ENCODE results near the gene LRFN2.

Gene LRFN2

DNA sequence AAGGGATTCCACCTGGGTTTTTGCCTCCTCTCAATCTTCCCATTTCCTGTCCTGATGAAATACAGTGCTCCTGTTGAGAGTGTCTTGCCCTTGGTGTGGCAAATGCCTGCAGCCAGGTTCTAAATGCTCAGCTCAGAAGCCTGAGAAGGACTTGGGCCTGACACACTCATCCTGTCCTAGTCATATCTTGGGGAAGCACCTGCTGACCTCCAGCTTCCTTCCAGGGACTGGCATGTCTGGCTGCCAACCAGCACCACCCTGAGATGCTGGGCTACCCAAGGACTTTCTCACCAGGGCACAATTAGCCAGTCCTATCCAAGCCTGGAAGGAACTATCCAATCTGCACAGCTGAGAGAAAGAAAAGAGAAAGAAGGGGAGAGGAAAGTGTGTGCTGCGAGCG, 43.4 kb downstream of the LRFN2 start:
- DNase-seq (ENCODE audit: low spot score) = no peak

DNA sequence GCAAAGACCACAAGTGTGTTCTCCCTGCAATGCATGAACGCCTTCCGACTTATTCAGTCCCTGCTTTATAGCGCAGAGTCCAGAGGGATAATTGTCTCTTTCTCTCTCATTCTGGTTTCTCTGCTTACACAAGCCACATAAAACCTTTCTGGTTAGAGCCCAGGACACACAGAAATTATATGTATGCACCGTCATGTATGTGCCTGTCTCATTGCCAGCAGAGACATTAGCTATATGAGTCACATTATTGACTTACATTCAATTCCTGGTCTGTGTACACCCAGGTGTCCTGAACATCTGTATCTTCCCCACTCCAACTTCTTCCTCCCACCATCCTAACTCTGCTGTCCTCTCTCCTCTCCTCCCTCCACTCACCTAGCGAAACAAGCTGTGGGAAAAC, 44.0 kb downstream of the LRFN2 start:
- DNase-seq (ENCODE audit: low spot score) = no peak

DNA sequence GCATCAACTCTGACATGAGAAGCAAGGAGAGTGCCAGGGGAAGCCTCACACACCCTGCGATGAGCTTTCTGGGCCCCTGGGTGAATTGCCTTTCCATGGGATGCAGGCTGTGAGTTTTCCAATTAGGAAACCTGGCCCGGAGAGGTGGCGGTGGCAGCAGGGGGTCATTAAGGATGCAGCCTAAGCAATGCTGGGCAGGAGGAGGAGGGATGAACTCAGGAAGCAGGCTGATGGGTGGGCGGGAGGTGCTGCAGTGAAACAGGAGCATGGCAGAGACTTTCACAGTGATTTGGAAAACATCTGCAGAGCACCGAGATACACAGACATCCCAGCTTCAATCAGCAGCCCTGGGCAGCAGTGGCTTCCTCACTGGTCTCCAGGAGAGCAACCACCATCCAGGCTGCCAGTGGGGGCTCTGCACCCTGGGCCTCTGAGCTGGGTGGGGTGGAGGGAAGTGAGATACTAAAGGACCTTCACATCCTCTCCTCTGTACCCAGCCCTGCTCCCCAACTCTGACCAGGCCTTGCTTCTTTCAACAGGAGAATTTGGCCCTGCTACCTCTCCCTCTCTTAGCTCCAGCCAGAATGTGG, 44.9 kb downstream of the LRFN2 start:
- DNase-seq (ENCODE audit: low spot score) = no peak

DNA sequence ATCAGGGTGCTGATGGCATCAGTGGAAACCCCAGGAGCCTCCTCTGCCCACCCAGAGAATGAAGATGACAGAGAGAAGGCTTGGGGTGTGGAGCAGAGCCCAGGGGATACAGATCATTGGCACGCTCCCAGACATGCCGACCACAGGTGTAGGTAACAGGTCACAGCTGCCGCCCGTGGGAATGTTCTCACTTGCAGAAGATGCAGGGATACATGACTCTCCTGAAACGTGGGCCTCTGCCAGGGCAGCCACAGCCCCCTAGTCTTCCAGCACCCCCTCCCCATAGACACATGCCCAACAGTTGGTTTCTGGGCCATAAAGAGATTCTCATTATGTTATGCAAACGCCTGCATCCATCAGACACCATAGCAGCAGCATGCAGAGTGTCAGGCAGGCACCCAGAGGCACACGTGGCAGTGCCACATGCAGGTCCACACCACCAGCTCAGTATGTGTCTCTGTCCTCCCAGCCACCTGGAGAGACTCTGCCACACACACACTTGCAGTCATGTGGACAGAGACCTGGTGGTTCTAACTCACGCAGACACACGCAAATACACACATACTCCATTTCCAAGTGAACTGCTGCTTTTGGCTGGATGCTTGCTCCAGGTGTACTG, 45.5 kb downstream of the LRFN2 start:
- no peak for DNase-seq (ENCODE audit: low spot score)

DNA sequence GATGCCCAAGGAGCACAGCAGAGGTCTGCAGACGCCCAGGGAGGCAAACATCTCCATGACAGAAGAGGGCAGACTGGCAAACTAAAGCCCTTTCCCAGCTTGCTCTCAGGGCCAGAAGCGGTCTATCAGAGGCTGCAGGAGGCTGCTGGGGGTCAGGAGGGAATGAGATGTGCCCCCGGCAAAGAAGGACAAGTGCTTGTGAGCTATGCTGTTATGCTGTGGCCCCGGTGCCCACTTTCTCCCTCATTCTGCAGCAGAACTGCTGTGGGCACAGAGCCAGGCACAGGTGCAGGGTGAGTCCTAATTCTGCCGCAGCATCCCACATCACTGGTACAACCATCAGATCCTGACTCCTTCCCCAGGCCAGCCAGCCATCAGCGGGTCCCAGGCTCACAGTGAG, 46.4 kb downstream of the LRFN2 start:
- DNase-seq (ENCODE audit: low spot score) = no peak

DNA sequence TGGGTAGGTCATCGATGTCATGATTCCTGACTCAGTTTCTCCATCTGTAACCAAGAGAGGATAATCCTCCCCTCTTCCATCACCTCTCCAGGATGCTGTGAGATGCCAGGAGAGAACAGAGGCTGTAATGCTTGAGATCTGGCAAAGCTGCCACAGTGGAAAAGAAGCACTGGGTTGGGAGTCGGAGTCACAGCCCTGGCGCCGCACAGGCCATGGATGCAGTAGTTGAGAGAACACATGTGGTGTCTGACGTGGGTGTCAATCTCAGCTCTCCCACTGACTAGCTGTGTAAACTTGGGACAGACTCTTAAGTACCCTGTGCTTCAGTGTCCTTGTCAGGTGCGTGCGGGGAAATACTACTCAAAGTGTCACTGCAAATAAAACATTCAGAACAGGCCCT, 47.3 kb downstream of the LRFN2 start:
- DNase-seq (ENCODE audit: low spot score) = no peak

DNA sequence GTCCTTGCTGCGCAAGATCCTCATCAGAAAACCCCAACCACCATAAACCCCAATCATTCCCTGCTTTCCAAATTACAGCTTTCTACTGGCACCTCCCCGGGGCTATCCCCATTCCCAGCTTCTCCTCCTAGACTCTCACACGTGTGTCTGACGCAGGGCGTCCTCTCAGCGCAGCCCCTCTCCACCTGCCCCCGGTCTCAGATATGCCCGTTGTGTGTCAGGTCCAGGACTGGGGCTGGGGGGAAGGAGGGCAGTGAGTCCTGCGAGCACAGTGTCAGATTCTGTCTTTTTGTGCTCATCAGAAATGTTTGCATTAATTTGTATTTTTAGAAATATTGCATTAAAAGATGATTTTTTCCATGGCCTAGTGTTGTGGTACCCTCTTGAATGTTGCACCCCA, 48.6 kb downstream of the LRFN2 start:
- DNase-seq (ENCODE audit: low spot score) = no peak

DNA sequence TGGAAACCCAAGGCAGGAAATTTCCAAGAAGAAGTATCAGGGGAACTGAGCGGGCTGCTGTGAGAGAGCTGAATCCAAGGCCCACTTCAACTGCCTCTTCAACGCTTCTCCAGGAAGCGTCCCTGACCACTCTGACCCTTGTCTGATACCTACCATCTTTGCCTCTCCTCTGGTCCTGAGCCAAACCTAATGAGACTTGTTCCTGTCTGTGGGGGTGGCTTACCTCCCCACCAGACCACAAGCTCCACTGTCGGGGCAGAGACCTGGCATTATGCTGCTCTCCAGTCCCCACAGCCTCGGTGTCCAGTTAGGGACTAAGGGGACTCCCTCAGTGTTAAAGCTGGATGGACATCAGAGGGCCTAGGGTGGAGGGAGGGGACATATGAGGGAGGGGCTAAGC, 49.7 kb downstream of the LRFN2 start:
- DNase-seq (ENCODE audit: low spot score) = no peak

DNA sequence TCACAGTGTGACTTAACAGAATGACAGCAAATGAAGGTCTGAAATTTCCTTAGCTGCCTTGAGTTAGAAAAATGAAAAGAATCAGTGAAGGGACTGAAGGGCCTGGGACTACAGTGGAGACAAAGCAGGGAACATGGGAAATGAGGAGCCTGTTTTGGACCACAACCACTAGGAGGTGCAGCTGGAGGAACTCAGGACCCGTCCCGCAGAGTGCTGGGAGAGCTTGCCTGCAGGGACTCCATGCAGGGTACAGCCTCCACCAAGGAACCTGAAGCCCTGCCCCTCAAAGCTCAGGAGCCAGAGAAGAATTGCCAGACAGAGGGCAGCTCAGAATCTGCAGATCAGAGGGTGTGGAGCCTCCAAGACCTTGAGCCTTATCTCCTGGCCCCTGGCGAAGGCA, 50.7 kb downstream of the LRFN2 start:
- no peak for DNase-seq (ENCODE audit: low spot score)

DNA sequence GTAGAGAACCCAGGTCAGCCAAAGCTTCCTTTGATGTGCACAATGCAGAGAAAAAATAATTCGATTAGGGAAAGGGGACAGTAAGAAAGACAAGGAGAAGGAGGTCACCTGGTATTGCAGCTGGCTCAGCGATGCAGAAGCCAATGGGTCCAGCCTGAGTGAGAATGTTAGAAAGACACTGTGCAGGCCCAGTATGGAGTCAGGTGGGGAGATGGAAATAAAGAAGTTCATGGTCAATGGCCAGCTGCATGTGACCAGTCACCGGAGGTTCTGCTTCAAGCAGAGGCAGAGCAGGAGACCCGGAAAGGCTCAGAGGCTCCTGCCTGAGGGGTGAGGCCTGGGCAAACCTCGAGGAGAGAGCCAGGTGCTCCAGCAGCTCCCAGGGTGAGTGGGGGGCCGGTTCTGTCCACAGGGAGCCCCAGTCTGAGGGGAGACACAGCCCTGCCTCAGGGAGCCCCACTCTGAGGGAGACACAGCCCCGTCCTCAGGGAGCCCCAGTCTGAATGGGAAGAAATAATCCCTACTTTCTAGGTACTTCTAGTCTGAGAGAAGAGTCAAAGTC, 51.3 kb downstream of the LRFN2 start:
- DNase-seq (ENCODE audit: low spot score) = no peak

DNA sequence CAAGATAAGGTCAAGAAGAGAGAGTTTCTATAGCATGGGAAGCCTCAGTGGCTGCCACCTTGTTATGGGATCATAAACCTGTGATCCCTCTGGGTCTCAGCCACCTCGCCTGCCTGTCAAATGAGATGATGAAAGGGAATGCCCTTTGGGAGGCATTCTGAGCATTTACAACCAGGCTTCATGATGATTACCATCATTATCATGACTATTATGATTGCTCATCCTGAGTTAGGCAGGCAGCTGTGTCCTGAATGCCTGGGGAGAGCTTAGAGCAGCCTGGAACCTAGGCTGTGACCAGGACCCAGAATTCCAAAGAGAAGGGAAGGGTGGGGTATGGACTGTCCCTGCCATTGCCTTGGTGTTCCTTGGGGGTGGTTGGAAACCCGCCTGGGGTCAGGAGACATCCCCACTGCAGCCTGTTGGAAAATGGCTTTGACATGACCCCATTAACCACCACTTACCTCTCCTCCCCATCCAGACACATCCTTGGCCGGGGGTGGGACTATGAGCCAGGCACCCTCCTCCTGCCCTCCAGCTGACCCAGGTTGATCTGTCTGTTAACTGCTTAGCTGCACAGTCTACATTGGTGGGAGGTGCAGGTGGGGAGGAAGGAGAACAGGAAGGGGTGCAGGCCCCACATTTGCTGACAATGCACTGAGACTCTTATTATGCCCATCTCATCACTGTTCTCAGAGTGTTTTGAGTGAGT, 51.9 kb downstream of the LRFN2 start:
- DNase-seq (ENCODE audit: low spot score) = no peak

DNA sequence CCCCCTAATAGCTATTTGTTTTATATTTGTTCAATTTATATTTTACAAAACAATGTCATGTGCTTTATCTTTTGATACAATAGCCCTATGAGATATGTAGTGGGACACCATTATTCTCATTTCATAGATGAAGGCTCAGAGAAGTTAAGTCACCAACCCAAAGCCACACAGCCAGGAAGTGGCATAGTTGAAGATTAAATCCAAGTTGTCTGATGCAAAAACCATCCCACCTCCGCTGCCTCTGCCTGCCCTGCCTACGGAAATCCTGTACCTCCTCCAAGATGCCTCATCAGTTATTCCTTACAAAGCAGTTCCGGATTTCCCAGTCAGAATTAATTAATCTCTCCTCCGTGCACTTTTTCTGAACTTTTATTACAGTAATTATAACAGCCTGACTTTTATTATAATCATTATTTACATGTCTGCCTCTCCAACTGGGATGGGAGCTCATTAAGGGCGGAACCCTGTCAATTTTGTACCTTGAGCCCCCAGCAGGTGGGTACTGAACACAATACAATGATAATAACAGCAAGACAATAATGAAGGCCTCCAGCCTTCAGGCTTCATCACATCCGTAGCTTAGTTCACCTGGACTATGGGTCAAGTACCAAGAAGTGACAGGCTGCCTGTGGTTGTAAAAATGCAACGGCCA, 54.7 kb downstream of the LRFN2 start:
- DNase-seq (ENCODE audit: low spot score) = no peak

DNA sequence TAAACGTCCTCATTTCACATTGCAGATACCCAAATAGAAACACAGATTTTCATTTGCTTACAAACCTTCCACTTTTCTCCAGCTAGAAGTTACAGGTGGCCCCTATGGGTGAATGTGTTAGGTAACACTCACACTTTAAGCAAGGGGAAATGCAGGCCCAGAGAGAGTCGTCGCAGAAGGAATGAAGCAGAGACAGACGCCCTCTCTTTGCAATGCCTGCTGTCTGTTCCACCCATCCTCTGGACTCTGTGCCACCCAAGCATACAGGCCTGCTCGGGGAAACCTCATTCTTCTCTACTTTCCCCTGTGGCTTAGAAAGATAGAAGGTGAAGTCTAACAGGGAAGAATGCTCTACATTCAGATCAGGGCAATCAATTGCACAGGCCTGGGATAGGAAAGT, 57.2 kb downstream of the LRFN2 start:
- DNase-seq (ENCODE audit: low spot score) = no peak

DNA sequence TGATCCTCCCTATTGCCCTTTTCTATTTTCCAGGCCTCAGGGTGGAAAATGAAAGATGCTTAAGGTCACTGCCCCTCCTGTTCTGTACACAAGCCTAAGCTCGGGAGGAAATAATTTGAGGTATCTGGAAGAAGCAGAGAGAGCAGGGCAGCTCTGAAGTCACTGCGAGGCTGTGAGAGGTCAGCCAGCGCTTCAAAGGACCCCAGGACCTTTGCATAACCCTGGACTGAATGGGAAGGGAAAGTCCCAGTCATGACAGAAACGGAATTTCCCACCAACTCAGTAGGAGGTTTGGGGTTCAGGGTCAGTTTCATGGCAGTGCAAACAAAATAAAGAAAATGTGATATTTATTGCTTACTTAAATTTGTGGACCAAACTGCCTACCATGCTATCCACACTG, 58.1 kb downstream of the LRFN2 start:
- DNase-seq (ENCODE audit: low spot score) = no peak

DNA sequence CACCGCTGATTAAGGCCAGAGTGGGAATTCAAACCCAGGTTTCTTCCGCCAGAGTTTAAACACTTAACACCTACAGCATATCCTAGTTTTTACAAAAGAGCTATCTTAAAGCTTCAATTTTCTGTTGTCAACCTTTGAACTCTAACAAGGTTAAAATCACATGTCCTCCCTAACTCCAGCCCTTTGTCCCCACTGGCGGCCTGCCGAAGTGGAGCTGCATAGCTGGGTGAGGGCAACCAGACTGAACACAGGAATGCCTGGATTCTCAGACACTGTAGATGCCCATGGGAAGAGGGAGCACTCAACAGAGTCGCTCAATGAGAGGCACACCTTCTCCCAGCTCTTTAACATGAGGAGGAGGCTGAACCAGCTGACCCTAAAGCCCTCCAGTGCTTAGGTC, 59.1 kb downstream of the LRFN2 start:
- DNase-seq (ENCODE audit: low spot score) = no peak

DNA sequence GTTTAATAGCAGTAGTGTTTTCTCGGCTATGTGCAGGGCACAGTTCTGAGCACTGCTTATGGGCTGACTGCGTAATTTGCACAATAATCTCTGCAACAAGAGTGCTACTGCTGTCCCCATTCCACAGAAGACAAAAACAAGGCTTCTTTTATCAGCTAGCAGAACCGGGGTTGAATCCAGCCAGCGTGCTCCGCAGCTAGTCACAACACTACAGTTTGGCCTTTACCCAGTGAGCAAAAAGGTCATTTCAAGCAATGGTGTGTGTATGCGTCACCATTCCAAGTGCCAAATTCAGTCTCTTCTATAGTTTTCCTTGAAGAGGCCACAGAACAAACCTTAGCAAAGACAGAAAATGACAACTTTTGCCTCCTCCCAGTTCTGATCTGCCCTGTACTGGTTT, 61.1 kb downstream of the LRFN2 start:
- DNase-seq (ENCODE audit: low spot score) = no peak

DNA sequence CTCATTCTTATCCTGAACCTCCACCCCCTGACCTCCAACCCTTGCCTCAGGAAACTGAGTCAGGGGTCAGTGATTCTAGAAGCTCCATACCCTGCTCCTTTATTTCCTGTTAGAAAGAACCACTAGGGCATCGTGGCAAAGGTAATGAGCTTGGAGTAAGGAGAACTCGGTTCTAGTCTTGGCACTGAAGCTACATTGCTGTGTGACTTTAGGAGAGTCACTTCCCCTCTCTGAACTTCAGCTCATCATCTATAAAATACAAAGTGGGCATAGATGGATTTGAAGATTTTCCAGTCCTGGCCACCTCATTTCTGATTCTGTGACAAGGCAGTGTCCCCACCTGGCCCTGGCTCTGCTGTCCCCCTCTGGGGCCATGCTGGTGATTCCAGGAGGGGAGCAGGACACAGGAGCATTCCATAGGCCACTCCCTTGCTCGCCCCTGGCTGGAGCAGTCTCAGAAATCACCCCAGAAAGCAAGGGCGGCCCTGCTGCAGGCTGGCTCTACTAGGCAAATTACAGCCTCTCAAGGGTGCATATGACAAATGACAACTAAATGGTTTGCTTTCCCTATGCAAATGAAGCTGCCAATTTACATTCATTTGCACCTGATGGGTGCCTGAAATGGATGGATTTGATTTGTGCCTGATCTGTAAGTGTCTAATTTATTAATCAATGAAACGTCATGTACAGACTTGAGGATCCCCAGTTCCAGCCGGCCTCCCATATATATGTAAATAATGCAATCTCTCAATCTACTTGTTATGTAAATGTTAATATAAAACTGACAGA, 62.2 kb downstream of the LRFN2 start:
- DNase-seq (ENCODE audit: low spot score) = no peak

DNA sequence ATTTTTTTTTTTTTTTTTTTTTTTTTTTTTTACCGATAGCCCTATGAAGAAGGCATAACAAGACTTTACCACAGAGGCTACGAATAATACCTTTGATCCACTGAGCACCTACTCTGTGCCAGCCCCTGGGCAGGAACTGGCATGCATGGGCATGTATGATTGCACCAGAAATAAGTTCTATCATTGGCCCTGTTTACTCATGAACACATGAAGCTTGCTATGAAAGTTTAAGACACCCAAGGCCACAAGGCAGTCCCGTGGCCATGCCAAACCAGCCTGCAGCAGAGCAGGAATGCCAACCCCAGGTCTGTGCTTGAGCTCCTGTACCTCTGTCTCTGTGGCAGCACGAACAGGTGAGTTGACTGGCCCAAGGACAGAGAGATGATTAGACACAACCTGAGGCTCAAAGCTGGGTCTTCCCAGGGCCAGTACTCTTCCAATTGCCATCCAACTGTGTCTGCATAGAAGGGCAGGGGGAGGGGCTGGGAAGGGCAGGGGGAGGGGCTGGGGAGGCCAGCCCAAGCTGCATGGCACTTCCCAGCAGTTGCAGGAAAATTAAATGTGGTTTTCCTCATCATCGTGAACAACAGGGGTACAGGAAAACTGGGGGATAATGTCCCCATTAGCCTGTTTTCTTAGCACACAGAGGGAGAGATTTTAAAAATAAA, 63.5 kb downstream of the LRFN2 start:
- no peak for DNase-seq (ENCODE audit: low spot score)

DNA sequence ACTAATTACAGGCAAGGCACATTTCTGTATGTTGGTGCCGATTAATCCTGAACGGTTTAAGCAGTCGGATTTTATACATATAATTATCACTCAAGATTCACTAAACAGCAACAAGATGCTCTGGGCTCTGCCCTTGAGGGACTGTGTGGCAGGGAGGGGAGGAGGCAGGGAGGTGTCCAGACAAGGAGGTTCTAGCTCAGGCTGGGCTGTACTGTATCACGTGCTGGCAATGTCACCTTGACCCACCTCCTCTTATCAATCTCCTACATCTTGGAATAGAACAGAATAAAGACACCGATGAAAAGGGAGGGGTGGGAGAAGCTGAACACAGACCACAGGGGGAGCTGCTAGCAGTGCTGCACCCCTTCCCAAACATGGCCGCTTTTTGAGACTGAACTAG, 65.7 kb downstream of the LRFN2 start:
- DNase-seq (ENCODE audit: low spot score) = no peak

DNA sequence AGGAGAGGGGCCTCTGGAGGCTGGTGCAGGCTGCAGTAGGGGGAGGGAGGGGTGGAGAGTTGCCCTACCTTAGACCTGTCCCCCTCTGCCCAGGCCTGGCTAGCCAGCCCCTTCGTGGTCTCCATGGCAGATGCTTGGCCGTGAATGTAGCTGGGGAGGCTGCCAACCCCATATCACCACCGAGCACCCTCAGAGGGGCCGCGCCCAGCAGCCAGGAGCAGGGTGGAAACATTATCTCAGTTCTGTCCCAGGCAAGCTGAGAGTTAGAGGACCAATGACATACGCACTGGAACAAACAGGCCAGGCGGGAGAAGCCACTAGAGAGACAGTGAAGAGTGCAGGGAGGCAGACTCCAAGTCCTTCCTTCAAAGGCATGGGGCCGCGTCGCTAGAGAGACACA, 66.5 kb downstream of the LRFN2 start:
- DNase-seq (ENCODE audit: low spot score) = no peak

DNA sequence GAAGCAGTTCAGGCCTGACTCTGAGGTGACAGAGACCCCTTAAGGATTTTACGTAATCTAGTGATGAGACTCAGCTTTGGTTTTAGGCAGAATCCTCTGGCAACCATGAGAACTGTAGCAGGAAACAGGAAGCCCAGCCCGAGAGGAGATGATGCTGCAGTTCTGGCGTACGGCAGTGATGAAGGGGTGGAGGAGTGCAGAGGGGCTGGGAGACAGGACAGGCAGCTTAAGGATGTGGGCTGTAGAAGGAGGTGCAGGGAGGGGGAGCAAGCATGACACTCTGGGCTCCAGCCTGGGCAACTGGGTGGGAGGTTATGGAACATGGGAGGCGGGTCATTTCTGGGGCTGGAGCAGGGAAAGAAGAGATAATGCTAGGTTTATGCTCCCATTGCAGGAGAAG, 67.1 kb downstream of the LRFN2 start:
- DNase-seq (ENCODE audit: low spot score) = no peak

DNA sequence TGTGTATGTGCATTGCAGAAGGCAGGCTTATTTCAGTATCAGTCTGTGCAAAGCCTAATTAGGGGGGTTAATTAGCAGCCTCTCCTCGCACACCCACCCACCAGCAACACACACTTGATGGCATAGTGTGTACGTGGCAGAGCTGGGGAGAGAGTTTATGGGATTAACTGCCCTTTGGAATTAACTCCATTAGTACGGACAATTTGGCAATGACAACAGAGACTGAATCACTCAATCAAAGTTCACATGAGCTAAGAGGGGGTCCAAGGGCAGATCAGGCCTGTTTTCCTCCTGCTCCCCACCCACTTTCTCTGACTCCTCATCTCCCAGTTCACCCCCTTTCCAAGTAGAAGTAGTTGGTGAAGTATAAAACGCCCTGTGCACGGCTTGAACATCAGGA, 69.5 kb downstream of the LRFN2 start:
- DNase-seq (ENCODE audit: low spot score) = no peak

All from LoVo (cell line).